Parathyroid adenoma (tissue), 2 donors: ENCODE data around the gene HHATL.

Experiments
- H2AFZ ChIP-seq: fragments of 300-600 bp; sonication (generic); one replicate; pipeline ENCODE4 v1.7.0; 2017; ENCODE audit warnings: antibody characterized with exemption, mild to moderate bottlenecking
- H3K27ac ChIP-seq: fragments of 300-600 bp; sonication (generic); one replicate; pipeline ENCODE4 v1.7.0; 2017
- H3K27me3 ChIP-seq: fragments of 300-600 bp; sonication (generic); one replicate; pipeline ENCODE4 v1.7.0; 2017; ENCODE audit warnings: low read length; ENCODE audit not compliant: control insufficient read depth, insufficient read depth
- H3K36me3 ChIP-seq: fragments of 300-600 bp; sonication (generic); one replicate; pipeline ENCODE4 v1.7.0; 2017; ENCODE audit warnings: low read length; ENCODE audit not compliant: control insufficient read depth, insufficient read depth
- H3K4me1 ChIP-seq: fragments of 300-600 bp; sonication (generic); one replicate; pipeline ENCODE4 v1.7.0; 2017; ENCODE audit warnings: control low read depth
- H3K4me2 ChIP-seq: fragments of 300-600 bp; sonication (generic); one replicate; pipeline ENCODE4 v1.7.0; 2017; ENCODE audit warnings: low read length
- H3K4me3 ChIP-seq: fragments of 300-600 bp; sonication (generic); one replicate; pipeline ENCODE4 v1.7.0; 2017; ENCODE audit warnings: low read depth, low read length
- H3K79me2 ChIP-seq: fragments of 300-600 bp; sonication (generic); one replicate; pipeline ENCODE4 v1.7.0; 2017; ENCODE audit warnings: control low read depth
- H3K9ac ChIP-seq: fragments of 300-600 bp; sonication (generic); one replicate; pipeline ENCODE4 v1.7.0; 2017; ENCODE audit warnings: mild to moderate bottlenecking
- H3K9me3 ChIP-seq: fragments of 300-600 bp; sonication (generic); one replicate; pipeline ENCODE4 v1.7.0; 2017; ENCODE audit warnings: low read length; ENCODE audit not compliant: control insufficient read depth
- CTCF ChIP-seq: fragments of 300-600 bp; sonication (generic); IDR thresholded peaks from one replicate; pipeline ENCODE4 v1.7.0; 2017; ENCODE audit warnings: antibody characterized with exemption, mild to moderate bottlenecking
- donor health status: primary hyperparathyroidism.

HHATL gene

DNA sequence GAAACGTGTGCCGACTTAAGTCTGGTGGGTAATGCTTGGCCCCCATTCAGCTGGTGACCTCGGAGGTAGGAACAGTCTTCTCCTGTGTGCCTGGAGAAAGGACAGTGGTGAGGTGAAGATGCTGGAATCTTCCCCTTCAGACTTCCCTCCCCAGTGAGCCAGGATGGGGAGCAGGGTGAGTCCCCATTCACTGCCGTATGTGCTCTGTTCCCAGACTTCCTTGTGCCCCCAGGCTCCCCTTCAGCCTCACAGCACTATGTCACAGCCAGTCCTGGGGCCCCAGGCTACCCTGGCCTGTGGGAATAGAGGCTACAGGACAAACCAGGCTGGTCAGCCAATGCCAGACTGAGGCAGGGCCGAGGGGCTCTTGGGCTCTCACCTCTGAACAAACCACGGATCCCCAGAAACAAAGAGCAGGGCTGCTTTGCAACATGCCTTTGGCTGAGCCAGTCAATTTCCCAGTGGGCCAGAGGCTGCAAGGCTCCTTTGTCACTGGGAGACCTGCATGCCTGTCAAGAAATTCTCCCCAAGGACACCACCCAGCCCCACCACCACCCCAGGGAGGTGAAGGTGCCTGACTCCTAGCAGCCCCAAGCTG is 31.8 kb upstream of the HHATL start:
- no peak overlapping the region for H3K9ac ChIP-seq
- H3K27ac ChIP-seq: no peak overlapping the region
- no peaks in the 10 kb centered on the region for H3K36me3 ChIP-seq

DNA sequence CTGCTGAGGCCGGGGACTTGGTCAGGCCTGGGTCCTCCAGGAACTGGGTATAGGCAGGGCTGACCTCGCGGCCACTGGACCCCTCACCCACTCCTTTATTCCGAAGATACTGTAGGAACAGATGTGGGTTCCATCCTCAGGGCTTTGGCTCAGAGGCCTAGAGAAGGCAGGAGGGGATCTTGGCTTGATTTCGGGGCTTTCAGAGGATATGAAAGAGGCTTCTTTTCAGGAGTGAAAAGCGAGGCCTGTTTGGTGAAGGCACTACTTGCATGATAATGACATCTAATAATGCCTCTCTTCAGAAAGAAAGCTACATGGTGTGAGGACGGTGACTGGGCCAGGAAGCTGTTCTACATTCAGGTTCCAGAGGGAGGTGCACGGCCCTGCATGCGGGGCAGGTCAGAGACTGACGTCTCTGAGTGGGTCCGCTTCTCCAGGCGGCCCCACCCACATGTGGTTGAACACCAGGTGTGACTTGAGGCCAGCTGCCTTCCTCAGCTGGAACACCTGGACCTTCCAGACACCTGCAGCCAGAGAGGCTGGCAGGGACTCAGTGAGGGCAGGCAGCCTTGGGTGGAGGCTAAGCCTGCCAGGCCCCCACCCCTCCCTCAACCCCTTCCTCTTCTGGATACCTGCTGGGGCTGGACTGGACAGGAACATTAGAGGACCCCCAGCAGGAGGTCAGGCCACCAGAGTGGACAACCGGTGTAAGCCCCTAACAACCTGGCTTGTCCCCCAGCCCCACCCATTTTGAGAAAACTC is 31.1 kb upstream of the HHATL start:
- no peak overlapping the region for H3K27ac ChIP-seq
- no peak overlapping the region for H3K4me3 ChIP-seq
- no peak overlapping the region for H3K9ac ChIP-seq

More for the DNA sequence above, 31.8 kb upstream of the HHATL start:
- Histone ChIP-seq H3K4me2 (no peak overlapping the region), H3K79me2 (no peaks in the 10 kb centered on the region), H3K4me1 (peaks cover 31% of the 10 kb centered on the region), H3K9me3 (no peaks in the 10 kb centered on the region), H3K4me3 (no peak overlapping the region), H3K27me3 (no peaks in the 10 kb centered on the region), H2AFZ (no peak overlapping the region)
- TF ChIP-seq CTCF: no peak

GRCh38 chr3:42732829-42733459 is 30.3 kb upstream of the HHATL start:
- Histone ChIP-seq H3K4me1 (peaks cover 38% of the 10 kb centered on the region), H3K27ac (no peak overlapping the region), H3K27me3 (no peaks in the 10 kb centered on the region)

More for the DNA sequence above, 31.1 kb upstream of the HHATL start:
- Histone ChIP-seq H3K9me3 (no peaks in the 10 kb centered on the region), H3K27me3 (no peaks in the 10 kb centered on the region), H2AFZ (peak overlapping the region; percentile 50), H3K4me1 (peaks cover 38% of the 10 kb centered on the region), H3K79me2 (no peaks in the 10 kb centered on the region), H3K36me3 (no peaks in the 10 kb centered on the region), H3K4me2 (no peak overlapping the region)
- TF ChIP-seq CTCF: no peak

GRCh38 chr3:42732196-42732828 is 29.7 kb upstream of the HHATL start:
- no peak for TF ChIP-seq CTCF
- Histone ChIP-seq H2AFZ (no peak overlapping the region), H3K4me2 (no peak overlapping the region), H3K36me3 (no peaks in the 10 kb centered on the region), H3K79me2 (no peaks in the 10 kb centered on the region), H3K27me3 (no peaks in the 10 kb centered on the region), H3K27ac (no peak overlapping the region), H3K9me3 (no peaks in the 10 kb centered on the region), H3K9ac (no peak overlapping the region), H3K4me1 (peaks cover 38% of the 10 kb centered on the region), H3K4me3 (no peak overlapping the region)

More at GRCh38 chr3:42732829-42733459, 30.3 kb upstream of the HHATL start:
- Histone ChIP-seq H3K9ac (no peak overlapping the region), H2AFZ (peak overlapping the region; percentile 32), H3K9me3 (no peaks in the 10 kb centered on the region), H3K36me3 (no peaks in the 10 kb centered on the region), H3K4me2 (no peak overlapping the region), H3K79me2 (no peaks in the 10 kb centered on the region), H3K4me3 (no peak overlapping the region)
- no peak for TF ChIP-seq CTCF
